ENCODE measurements around the gene ITIH5. TPM values are rescaled to one million over a fixed set of nuclear protein-coding genes. Genes with fewer than 3 reads are reported as not detected.

The ITIH5 gene
- total and polyA plus RNA-seq, 2 donors (not counting 1 experiment from before 2014, with no cell fraction given), result 0.22 to 12.4 TPM

GRCh38 chr10:7590271-7590670 is 76.5 kb downstream of the ITIH5 start:
- no peaks in the 10 kb centered on the region for H3K4me1 ChIP-seq (ENCODE audit: control insufficient read depth, extremely low read depth, insufficient read depth, low read length)
- TF ChIP-seq EZH2 (IDR thresholded peaks at IDR 0.05; ENCODE audit: low read length, missing control alignments) (no peak), CTCF (conservative IDR thresholded peaks at IDR 0.05 in 1 of 2, IDR thresholded peaks at IDR 0.05 in 1 of 2; ENCODE audit: low read depth in 1 of 2, low read length in 2 of 2) (no peak)
- H3K27me3 ChIP-seq (ENCODE audit: control insufficient read depth, insufficient read depth, low read length), result no peaks in the 10 kb centered on the region
- H3K9me3 ChIP-seq (ENCODE audit: control insufficient read depth, insufficient read depth, low read depth, low read length), result no peaks in the 10 kb centered on the region
- no peaks in the 10 kb centered on the region for H3K36me3 ChIP-seq (ENCODE audit: control insufficient read depth, insufficient read depth, low read length)
- H3K4me2 ChIP-seq (ENCODE audit: extremely low read depth, insufficient read depth, low read length), result no peak overlapping the region
- H3K9ac ChIP-seq (ENCODE audit: insufficient read depth, low read length), result no peak overlapping the region
- H3K79me2 ChIP-seq (ENCODE audit: control insufficient read depth, insufficient read depth, low read length), result no peaks in the 10 kb centered on the region
- no peak overlapping the region for H3K4me3 ChIP-seq (replicated peaks in 1 of 4; ENCODE audit: control extremely low read depth in 1 of 4, insufficient read depth in 1 of 4, low read depth in 3 of 4, low read length in 4 of 4)
- H3K27ac ChIP-seq (ENCODE audit: insufficient read depth, low read length), result no peak overlapping the region
- DNase-seq (ENCODE audit: low read depth in 2 of 2), result no peak
- no peak overlapping the region for H2AFZ ChIP-seq (ENCODE audit: low read length)
- no peaks in the 10 kb centered on the region for H4K20me1 ChIP-seq (ENCODE audit: control insufficient read depth, extremely low read depth, insufficient read depth, low read length)

GRCh38 chr10:7589748-7590147 is 77.0 kb downstream of the ITIH5 start:
- Histone ChIP-seq H3K9me3 (ENCODE audit: control insufficient read depth, insufficient read depth, low read depth, low read length) (no peaks in the 10 kb centered on the region), H3K9ac (ENCODE audit: insufficient read depth, low read length) (no peak overlapping the region), H3K4me2 (ENCODE audit: extremely low read depth, insufficient read depth, low read length) (no peak overlapping the region), H3K36me3 (ENCODE audit: control insufficient read depth, insufficient read depth, low read length) (no peaks in the 10 kb centered on the region), H2AFZ (ENCODE audit: low read length) (no peak overlapping the region), H3K27ac (ENCODE audit: insufficient read depth, low read length) (no peak overlapping the region), H3K27me3 (ENCODE audit: control insufficient read depth, insufficient read depth, low read length) (no peaks in the 10 kb centered on the region), H3K4me3 (replicated peaks in 1 of 4; ENCODE audit: control extremely low read depth in 1 of 4, insufficient read depth in 1 of 4, low read depth in 3 of 4, low read length in 4 of 4) (no peak overlapping the region), H3K4me1 (ENCODE audit: control insufficient read depth, extremely low read depth, insufficient read depth, low read length) (no peaks in the 10 kb centered on the region), H4K20me1 (ENCODE audit: control insufficient read depth, extremely low read depth, insufficient read depth, low read length) (no peaks in the 10 kb centered on the region), H3K79me2 (ENCODE audit: control insufficient read depth, insufficient read depth, low read length) (no peaks in the 10 kb centered on the region)
- no peak for TF ChIP-seq EZH2 (IDR thresholded peaks at IDR 0.05; ENCODE audit: low read length, missing control alignments)
- TF ChIP-seq CTCF (conservative IDR thresholded peaks at IDR 0.05 in 1 of 2, IDR thresholded peaks at IDR 0.05 in 1 of 2; ENCODE audit: low read depth in 1 of 2, low read length in 2 of 2), result no peak
- DNase-seq (ENCODE audit: low read depth in 2 of 2), result no peak

GRCh38 chr10:7587865-7588188 is 78.9 kb downstream of the ITIH5 start:
- Histone ChIP-seq H3K9ac (ENCODE audit: insufficient read depth, low read length) (no peak overlapping the region), H3K27me3 (ENCODE audit: control insufficient read depth, insufficient read depth, low read length) (no peaks in the 10 kb centered on the region), H3K27ac (ENCODE audit: insufficient read depth, low read length) (no peak overlapping the region), H3K79me2 (ENCODE audit: control insufficient read depth, insufficient read depth, low read length) (no peaks in the 10 kb centered on the region), H3K4me2 (ENCODE audit: extremely low read depth, insufficient read depth, low read length) (no peak overlapping the region), H3K9me3 (ENCODE audit: control insufficient read depth, insufficient read depth, low read depth, low read length) (no peaks in the 10 kb centered on the region), H4K20me1 (ENCODE audit: control insufficient read depth, extremely low read depth, insufficient read depth, low read length) (no peaks in the 10 kb centered on the region), H3K4me3 (replicated peaks in 1 of 4; ENCODE audit: control extremely low read depth in 1 of 4, insufficient read depth in 1 of 4, low read depth in 3 of 4, low read length in 4 of 4) (no peak overlapping the region), H3K36me3 (ENCODE audit: control insufficient read depth, insufficient read depth, low read length) (no peaks in the 10 kb centered on the region), H2AFZ (ENCODE audit: low read length) (no peak overlapping the region), H3K4me1 (ENCODE audit: control insufficient read depth, extremely low read depth, insufficient read depth, low read length) (no peaks in the 10 kb centered on the region)
- TF ChIP-seq CTCF (conservative IDR thresholded peaks at IDR 0.05 in 1 of 2, IDR thresholded peaks at IDR 0.05 in 1 of 2; ENCODE audit: low read depth in 1 of 2, low read length in 2 of 2) (no peak), EZH2 (IDR thresholded peaks at IDR 0.05; ENCODE audit: low read length, missing control alignments) (no peak)
- no peak for DNase-seq (ENCODE audit: low read depth in 2 of 2)

All from fibroblast of lung (primary cell).